ENCODE data around the gene CDKN2A.

CDKN2A gene

GRCh38 chr9:22005702-22006606 lies 11.8 kb upstream of the CDKN2A start:
- peak; percentile 34 for DNase-seq

GRCh38 chr9:22005021-22005701 lies 11.0 kb upstream of the CDKN2A start:
- peak; percentile 37 for DNase-seq

DNA sequence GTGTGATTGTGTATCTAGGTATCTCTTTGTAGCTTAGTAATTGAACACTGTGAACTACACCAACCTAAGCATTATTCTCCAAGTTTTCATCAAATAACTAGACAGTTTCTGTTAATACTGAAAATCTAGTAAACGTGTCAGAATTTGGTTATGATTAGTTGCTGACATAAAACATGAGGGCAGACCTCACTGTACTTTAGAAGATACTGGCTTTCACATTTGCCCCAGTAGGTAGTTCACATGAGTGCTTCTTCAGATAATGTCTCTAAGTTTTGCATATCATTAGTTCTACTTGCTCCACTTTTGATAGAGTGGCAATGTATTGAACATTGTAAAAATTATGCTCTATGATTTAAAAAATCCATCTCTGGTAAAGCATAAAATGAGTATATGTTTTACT lies 7.8 kb upstream of the CDKN2A start:
- DNase-seq, result no peak

DNA sequence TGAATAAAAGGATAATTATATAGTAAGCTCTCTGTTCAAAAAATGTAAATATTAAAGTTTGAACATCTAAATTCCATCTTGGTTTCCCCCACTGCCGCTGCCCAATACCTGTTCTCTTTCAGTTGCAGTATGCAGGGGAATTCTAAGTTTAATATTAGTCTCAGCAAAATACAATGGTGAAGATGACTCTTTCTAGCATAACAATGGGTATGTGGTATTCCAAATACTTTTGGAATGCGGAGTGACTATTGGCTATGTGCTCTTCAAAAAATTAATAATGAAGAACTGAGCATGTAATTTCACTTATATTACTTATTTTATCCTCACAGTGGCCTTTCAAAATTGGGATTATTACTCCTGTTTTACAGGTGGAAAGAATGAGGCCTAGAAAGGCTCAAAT lies 3.8 kb upstream of the CDKN2A start:
- no peak for DNase-seq

DNA sequence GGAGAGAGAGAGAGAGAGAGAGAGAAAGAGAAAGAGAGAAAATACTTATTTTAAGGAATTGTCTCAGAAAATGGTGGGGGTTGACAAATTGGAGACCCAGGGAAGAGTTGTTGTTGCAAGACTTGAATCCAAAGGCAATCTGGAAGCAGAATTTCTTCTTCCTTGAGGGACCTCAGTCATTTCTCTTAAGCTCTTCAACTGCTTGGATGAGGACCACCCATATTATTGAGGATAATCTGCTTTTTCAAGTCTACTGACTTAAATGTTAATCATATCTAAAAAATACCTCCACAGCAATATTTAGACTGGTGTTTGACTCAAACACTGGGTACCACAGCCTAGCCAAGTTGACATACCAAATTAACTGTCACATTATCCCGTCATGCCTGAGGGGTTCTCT lies 3.3 kb upstream of the CDKN2A start:
- no peak for DNase-seq

GRCh38 chr9:21996858-21997257 lies 2.7 kb upstream of the CDKN2A start:
- no peak for DNase-seq

- DNase-seq, result no peak
Measured at GRCh38 chr9:21996438-21996837, 2.2 kb upstream of the CDKN2A start.

DNA sequence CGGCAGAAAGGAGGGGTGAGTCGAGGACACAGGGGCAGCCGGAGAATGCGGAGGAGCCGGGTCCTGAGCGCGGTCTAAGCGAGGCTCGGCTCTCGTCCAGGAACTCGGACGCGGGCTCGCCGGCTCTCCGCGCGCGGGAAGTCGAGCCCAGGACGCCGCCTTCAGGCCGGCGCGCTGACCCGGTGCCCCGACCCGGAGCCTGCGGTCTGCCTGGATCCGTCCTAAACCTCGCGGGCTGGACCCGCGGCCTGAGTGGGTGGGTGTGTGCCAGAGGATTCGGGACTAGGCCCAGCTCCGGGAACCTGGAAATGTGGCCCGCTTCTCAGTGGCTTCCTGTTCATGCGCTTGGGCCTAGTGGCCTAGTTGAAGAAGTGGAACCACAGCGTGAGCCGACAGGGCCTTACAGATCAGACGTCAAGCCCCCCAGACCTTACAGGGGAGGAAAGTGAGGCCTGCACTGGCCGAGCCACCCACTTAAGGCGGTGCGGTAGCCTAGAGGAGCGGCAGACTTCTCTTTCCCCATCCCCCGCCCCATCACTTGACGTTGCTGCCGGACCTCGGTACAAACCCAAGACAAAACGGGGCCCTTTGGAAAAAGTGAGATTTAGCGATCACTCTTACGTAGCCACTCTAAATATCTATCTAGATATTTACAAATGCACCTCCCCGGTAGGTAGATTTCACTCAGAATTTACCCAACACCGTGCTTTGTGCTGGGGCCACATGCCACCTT lies 1.6 kb upstream of the CDKN2A start:
- peak; percentile 65 for DNase-seq

GRCh38 chr9:21995006-21995665 lies 944 bp upstream of the CDKN2A start:
- DNase-seq, result peak; percentile 75

GRCh38 chr9:21994556-21995005 lies 389 bp upstream of the CDKN2A start, which contains the start of gene CDKN2B-AS1:
CDKN2B-AS1 (plus strand) TSS chr9:21994791.
- no peak for DNase-seq

DNA sequence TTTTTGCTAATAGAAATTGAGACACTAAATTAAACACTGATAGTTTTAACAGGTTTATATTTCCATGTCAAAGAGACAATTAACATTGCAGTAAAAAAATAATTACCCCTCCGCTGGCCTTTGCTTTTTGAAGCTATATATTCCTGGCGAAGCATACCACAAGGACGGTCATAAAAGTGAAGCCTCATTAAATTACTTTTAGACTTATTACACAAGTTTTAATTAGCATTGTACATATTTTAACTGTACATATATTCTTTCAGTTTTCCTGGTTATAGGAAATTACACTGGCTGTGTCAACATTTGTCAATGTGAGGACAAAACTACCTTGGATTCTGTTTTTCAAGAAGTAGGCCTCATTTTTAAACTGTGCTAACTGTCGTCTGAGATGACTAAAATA lies 1.2 kb downstream of the CDKN2A start:
- no peak for DNase-seq

GRCh38 chr9:21991072-21991959 lies 2.9 kb downstream of the CDKN2A start:
- DNase-seq, result no peak

GRCh38 chr9:21989440-21990189 lies 4.6 kb downstream of the CDKN2A start:
- no peak for DNase-seq

DNA sequence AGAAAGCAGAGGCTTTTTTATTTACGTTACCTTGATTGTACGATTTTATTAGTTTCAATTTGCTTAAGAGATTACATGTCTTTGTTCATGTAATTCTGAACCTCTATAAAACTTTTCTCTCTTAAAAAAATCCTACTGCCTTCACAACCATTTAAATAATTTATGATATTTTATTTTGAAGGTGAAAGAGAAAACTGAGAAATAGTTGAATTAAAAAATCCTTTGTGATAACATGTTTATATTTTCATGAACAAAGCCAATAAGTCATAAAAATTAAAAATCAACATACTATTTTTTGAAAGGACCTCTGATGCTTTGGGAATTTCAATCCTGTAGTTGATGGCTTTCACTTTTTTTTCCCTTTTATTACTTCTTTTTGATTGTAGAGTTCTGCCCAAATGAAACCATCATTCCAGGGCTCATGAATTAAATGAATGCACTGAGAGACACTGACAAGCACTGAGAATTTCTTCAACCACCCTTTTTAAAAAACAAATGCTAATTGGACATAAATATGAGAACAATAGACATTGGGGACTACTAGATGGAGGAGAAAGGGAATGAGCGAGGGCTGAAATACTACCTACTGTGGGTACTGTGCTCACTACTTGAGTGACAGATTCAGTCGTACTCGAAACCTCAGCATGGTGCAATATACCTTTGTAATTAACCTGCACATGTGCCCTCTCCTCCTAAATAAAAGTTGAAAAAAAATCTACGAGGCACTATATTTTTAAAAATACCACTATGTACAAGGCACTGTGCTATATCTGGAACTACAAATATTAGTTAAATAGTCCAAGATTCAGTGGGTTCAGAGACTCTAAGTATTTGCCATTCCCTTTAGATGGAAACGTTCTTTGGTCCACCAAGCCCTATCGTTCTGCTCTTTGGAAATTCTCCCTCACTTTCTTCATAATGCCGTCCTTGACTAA lies 5.9 kb downstream of the CDKN2A start:
- DNase-seq, result no peak

GRCh38 chr9:21985964-21986667 lies 8.1 kb downstream of the CDKN2A start:
- DNase-seq, result no peak

DNA sequence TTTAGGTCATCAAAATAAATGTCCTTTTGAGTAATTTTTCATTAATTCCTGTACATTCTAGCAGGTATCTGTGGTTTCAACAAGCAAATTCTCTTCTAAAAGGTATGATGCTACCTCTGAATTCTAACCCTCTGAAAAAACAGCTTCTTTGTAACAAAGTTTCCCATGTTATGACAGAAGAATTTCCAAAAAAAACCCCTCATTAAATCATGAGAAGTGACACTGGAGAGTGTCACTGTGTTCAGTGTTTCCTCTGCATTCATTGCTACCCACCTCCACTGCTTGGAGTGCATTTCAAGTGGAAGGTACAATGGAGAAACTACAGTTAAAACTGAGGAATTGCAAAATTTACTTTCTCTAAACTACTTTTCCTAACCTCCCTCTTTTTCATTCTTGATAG lies 10.1 kb downstream of the CDKN2A start:
- no peak for DNase-seq

- DNase-seq, result no peak
Measured at GRCh38 chr9:21983561-21983935, 10.6 kb downstream of the CDKN2A start.

DNA sequence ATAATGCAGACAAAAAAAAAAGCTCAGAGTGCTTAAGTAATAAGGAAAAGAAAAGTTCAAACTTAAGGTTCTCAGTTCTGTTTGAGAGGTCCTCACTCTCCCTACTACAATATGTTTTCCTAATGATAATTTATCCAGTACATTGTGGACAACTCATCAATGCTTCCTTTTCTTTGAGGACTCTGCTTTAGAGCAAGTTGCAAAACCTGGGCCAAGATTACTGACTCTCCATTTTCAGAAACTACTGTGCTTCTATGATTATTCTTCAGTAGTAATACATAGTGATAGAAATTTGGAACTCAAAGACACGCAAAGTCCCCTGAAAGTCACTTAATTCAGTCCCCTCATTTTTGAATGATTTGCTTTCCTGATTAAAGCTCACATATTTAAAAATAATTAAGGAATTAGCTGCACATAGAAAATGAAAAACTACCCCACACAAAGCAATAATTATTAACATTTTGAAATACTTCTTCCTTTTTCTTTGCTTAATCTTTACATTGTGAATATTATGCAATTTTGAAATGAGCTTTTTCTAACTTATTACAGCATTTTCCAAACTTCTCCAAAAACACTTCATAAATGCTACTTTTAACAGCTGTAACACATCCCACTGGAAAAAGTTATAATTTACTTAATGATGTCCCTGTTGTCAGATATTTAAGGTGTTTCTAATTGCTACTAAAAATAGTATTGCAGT lies 11.2 kb downstream of the CDKN2A start:
- DNase-seq, result no peak

Data from right kidney (tissue), 1 donor.